Mucosa of rectum (tissue), 2 donors: ENCODE results near the gene RFLNA.
A peak's percentile ranks its signal among the peaks of the same experiment; 100 is the strongest.

Experiments used
- H3K27ac ChIP-seq, 2 donors: one replicate each; pipeline ENCODE4 v1.7.0; 2013; ENCODE audit warnings: inconsistent platforms in 2 of 2, low read depth in 2 of 2, low read length in 2 of 2
- H3K27me3 ChIP-seq, 2 donors: one replicate each; pipeline ENCODE4 v1.7.0; 2013; ENCODE audit warnings: low read length in 2 of 2; ENCODE audit not compliant: control insufficient read depth in 2 of 2, insufficient read depth in 2 of 2
- H3K36me3 ChIP-seq, 2 donors: one replicate each; pipeline ENCODE4 v1.7.0; 2013; ENCODE audit warnings: low read length in 2 of 2; ENCODE audit not compliant: control insufficient read depth in 2 of 2, insufficient read depth in 2 of 2
- H3K4me1 ChIP-seq, 2 donors: one replicate each; pipeline ENCODE4 v1.7.0; 2013; ENCODE audit warnings: low read length in 2 of 2, mild to moderate bottlenecking in 1 of 2; ENCODE audit not compliant: control insufficient read depth in 2 of 2, insufficient read depth in 2 of 2
- H3K4me3 ChIP-seq, 2 donors: one replicate each; pipeline ENCODE4 v1.7.0; 2013; ENCODE audit warnings: low read length in 2 of 2
- H3K9ac ChIP-seq, 2 donors: one replicate each; pipeline ENCODE4 v1.7.0; 2013; ENCODE audit warnings: low read length in 2 of 2, low read depth in 1 of 2, mild to moderate bottlenecking in 1 of 2
- H3K9me3 ChIP-seq, 2 donors: one replicate each; pipeline ENCODE4 v1.7.0; 2013; ENCODE audit warnings: low read length in 2 of 2; ENCODE audit not compliant: control insufficient read depth in 2 of 2
- donor health status: healthy.
- donor health status: Normal muscosa, but diverticular disease.

RFLNA gene, protein sequence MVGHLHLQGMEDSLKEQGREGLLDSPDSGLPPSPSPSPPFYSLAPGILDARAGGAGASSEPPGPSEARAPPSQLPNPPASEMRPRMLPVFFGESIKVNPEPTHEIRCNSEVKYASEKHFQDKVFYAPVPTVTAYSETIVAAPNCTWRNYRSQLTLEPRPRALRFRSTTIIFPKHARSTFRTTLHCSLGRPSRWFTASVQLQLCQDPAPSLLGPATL

DNA sequence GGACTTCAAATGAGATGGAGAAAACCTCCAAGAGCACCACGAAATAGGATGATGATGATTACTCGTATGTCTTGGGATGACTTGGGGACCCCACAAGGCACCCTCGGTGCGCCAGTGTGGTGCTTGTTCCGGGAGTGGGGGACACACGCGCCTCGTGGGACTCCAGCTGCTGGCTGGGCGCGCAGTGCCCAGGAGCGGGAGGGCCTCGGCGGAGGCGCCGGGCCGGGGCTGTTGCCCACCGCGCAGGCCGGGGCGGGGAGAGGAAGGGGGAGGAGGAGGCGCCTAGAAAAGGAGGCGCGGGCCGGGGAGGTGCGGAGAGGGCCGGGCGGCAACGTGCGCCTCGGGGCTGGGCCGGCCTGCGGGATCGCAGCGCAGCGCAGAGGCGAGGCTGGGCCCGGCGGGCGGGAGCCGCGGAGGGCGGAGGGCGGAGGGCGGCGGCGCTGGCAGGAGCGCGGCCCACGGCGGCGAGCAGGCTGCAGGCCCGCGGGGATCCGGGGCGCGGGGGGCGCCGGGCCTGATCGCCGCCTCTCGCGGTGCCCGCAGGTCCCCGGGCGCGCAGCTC, at the start of gene RFLNA:
RFLNA (plus strand) TSS at position 314 of the 562 bp plus-strand sequence. CDS start 337 bp downstream, outside the sequence.
- peak within 1 kb of the TSS; percentile 76 to 81 for H3K4me3 ChIP-seq
- H3K4me1 ChIP-seq: peaks cover 2 to 28% of the 10 kb centered on the region in 2 donors
- H3K9me3 ChIP-seq: no peaks in the 10 kb centered on the region
- H3K27me3 ChIP-seq: peaks cover 0 to 3% of the 10 kb centered on the region in 2 donors
- H3K27ac ChIP-seq: peak within 1 kb of the TSS; percentile 71 to 82
- H3K9ac ChIP-seq: peak within 1 kb of the TSS; percentile 74 to 81
- peaks cover 0 to 4% of the 10 kb centered on the region in 2 donors for H3K36me3 ChIP-seq

DNA sequence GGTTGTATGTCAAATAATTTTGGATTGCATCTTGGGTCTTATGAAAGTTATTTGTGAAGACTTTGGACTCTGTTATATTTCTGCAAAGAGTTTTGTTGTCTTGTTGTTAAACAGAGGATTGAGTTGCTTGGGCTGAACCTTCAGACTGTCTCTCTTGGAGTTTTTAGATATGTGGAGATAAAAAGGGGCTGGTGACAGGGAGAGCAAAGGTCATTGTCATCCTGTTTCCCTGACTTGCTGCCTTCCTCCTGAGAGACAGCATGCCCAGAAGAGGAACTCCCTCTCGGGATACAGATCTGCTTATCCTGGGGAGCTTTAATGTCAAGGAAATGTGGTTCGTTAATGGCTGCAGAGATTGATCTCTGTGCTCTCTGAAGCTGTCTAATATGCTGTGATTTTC, 47.6 kb upstream of the RFLNA start:
- Histone ChIP-seq H3K4me3 (no peak overlapping the region), H3K27me3 (no peaks in the 10 kb centered on the region), H3K27ac (no peak overlapping the region)

DNA sequence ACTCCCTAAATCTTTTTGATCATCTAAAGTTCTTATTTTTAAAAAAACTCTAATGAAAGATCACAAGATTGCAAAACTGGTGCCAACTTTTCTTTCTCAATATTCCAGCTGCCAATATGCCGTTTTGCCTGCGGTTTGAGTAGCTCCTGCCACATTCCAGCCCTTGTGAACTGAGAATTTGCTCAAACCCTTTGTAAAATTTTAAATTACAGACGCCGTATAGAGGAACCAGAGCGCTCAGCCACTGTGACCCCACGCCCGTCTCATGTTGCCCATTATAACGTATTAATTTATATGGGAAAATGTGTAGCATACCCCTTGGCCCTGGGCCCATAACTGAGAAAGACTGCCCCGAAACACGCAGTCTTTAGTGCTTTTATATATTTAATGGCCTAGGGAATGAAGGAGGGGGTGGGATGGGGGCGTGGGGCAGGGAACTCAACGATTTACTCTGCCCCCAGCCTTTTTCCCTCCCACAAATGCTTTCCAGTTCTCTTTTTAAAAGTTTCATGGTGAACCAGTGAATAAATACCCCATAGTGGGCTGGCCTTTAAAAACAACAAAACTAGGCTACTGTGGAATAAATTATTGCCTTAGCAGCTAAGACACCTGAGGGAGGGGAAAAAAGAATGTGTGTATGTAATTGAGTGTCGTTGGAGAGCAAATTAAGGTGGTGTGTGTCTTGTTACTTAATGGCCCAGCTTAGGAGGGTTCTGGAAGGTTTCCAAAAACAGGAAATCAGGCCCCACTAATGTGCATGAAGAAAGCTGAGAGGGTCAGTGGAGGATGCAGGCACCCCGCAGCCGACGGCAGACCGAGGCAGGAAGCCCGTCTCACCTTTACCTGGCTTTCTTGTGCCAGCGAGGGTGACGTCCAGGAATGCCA, 45.7 kb upstream of the RFLNA start:
- Histone ChIP-seq H3K4me3 (no peak overlapping the region), H3K27ac (no peak overlapping the region), H3K4me1 (peaks cover 8 to 11% of the 10 kb centered on the region in 2 donors), H3K27me3 (no peaks in the 10 kb centered on the region), H3K36me3 (no peaks in the 10 kb centered on the region), H3K9ac (no peak overlapping the region), H3K9me3 (peaks cover 0 to 3% of the 10 kb centered on the region in 2 donors)

More for the DNA sequence above, 47.6 kb upstream of the RFLNA start:
- peaks cover 8 to 11% of the 10 kb centered on the region in 2 donors for H3K4me1 ChIP-seq
- no peak overlapping the region for H3K9ac ChIP-seq
- no peaks in the 10 kb centered on the region for H3K36me3 ChIP-seq
- peaks cover 0 to 3% of the 10 kb centered on the region in 2 donors for H3K9me3 ChIP-seq

DNA sequence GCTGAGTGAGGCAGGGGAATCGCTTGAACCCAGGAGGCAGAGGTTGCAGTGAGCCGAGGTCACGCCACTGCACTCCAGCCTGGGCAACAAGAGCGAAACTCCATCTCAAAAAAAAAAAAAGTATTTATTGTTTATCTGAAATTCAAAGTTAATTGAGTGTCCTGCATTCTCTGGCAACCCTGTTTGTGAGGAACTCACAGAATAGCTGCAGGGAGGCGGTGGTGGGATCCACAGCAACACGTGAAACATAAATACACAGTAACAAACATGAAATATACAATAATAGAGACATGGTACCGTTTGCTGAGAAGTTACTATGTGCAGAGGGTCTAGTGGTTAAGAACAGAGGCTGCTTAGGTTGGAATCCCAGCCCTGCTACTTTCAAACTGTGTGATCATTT, 43.7 kb upstream of the RFLNA start:
- H3K4me1 ChIP-seq: peaks cover 0 to 5% of the 10 kb centered on the region in 2 donors
- H3K4me3 ChIP-seq: no peak overlapping the region
- no peak overlapping the region for H3K9ac ChIP-seq
- H3K27ac ChIP-seq: no peak overlapping the region
- peaks cover 0 to 3% of the 10 kb centered on the region in 2 donors for H3K9me3 ChIP-seq
- H3K27me3 ChIP-seq: no peaks in the 10 kb centered on the region
- no peaks in the 10 kb centered on the region for H3K36me3 ChIP-seq

DNA sequence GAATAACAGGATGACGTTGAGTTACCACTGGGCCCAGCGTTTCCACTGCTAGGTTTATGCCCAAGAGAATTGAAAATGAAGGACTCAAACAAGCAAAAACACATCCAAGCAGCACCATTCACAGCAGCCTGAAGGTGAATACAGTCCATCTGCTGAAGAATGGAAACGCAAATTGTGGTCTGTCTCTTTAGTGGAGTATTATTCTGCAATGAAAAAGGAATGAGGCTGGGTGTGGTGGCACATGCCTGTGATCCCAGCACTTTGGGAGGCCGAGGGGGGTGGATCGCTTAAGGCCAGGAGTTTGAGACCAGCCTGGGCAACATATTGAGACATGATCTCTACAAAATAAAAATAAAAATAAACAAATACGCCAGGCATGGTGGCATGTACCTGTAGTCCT, 41.9 kb upstream of the RFLNA start:
- H3K27ac ChIP-seq: no peak overlapping the region
- H3K9ac ChIP-seq: no peak overlapping the region
- no peaks in the 10 kb centered on the region for H3K27me3 ChIP-seq
- H3K4me3 ChIP-seq: no peak overlapping the region
- no peaks in the 10 kb centered on the region for H3K9me3 ChIP-seq
- no peaks in the 10 kb centered on the region for H3K36me3 ChIP-seq
- H3K4me1 ChIP-seq: peaks cover 0 to 5% of the 10 kb centered on the region in 2 donors

DNA sequence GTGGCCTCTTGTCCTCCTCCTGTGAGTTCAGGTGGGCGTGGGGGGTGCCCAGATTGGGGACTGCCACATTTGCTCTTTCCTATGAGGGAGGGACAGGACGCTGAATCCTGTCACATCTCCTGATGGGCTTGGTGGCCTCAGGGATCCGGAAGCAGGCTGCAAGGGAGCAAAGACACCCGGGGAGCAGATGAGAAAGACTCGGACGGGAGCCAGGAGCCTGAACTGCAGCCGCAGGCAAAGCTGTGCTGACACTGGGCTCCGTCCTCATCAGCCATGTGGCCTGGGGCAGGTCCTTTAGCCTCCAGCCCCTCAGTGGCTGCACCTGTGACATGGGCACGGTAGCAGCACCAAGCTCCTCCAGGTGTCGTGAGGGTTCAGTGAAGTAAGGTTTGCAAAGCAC, 40.8 kb upstream of the RFLNA start:
- H3K36me3 ChIP-seq: no peaks in the 10 kb centered on the region
- H3K9me3 ChIP-seq: no peaks in the 10 kb centered on the region
- peaks cover 0 to 5% of the 10 kb centered on the region in 2 donors for H3K4me1 ChIP-seq
- no peaks in the 10 kb centered on the region for H3K27me3 ChIP-seq
- H3K4me3 ChIP-seq: no peak overlapping the region
- H3K9ac ChIP-seq: no peak overlapping the region
- no peak overlapping the region for H3K27ac ChIP-seq

DNA sequence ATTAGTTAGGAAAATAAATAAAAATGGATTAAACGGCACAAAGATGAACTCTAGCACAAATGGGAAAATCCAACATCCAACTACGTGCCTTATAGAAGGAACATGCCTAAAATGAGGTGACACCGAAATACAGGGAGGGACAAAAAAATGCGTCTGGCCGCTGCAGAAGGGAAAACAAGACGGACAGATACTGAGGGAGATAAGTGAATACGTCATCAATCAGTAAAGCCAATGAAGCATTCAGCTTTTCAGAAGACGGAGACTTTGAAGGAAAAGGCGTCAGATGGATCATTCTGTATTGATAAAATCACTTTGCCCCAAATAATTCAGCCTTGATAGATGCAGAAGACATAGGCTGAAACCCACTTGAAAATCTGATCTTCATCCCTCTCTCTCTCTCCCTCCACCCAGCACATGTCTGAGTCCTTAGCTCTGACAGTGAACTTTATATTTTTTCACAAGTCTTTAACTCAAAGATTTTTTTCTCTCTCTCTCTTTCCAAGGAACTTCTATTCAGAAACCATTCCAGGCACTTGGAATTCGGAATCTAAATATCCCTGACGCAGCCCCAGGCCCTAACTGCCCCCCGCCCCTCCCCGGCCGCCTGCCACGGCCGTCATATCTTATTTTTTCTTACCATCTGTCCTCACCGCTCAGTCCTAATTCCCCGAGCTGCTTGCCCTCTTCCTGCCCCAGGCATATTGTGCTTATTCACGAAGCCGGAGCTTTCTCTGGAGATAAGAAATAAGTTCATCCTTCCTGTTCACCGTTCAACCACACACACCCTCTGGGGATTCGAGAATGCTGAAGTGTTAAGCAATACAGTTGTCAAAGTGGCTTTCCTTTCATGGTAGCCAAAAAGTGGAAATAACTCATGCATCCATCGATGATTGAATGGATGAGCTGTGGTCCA, 35.5 kb upstream of the RFLNA start:
- H3K4me1 ChIP-seq: peaks cover 0 to 2% of the 10 kb centered on the region in 2 donors
- no peaks in the 10 kb centered on the region for H3K27me3 ChIP-seq
- H3K4me3 ChIP-seq: no peak overlapping the region
- H3K27ac ChIP-seq: no peak overlapping the region
- H3K9me3 ChIP-seq: no peaks in the 10 kb centered on the region
- no peak overlapping the region for H3K9ac ChIP-seq
- no peaks in the 10 kb centered on the region for H3K36me3 ChIP-seq

DNA sequence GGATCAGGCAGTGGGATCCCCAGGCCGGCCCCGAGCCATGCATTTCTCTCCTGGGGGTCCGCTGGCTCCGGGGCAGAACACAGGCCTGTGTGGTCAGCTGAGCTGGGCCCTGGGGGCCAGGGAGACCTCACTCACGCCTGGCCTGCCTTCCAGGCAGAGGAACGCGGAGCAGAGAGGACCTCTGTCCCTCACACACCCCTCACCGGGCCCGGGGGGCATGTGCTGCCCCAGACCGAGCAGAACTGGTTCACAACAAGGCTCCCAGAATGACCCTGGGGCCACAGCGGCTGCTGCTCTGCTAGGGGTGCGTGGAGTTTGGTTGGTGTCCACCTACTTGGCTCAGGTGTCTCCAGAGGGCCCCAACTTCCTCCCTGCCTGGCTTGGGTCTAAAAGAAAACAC, 33.0 kb upstream of the RFLNA start:
- no peak overlapping the region for H3K9ac ChIP-seq
- no peak overlapping the region for H3K27ac ChIP-seq
- no peak overlapping the region for H3K4me3 ChIP-seq
- no peaks in the 10 kb centered on the region for H3K4me1 ChIP-seq
- H3K27me3 ChIP-seq: no peaks in the 10 kb centered on the region
- no peaks in the 10 kb centered on the region for H3K9me3 ChIP-seq
- H3K36me3 ChIP-seq: no peaks in the 10 kb centered on the region

DNA sequence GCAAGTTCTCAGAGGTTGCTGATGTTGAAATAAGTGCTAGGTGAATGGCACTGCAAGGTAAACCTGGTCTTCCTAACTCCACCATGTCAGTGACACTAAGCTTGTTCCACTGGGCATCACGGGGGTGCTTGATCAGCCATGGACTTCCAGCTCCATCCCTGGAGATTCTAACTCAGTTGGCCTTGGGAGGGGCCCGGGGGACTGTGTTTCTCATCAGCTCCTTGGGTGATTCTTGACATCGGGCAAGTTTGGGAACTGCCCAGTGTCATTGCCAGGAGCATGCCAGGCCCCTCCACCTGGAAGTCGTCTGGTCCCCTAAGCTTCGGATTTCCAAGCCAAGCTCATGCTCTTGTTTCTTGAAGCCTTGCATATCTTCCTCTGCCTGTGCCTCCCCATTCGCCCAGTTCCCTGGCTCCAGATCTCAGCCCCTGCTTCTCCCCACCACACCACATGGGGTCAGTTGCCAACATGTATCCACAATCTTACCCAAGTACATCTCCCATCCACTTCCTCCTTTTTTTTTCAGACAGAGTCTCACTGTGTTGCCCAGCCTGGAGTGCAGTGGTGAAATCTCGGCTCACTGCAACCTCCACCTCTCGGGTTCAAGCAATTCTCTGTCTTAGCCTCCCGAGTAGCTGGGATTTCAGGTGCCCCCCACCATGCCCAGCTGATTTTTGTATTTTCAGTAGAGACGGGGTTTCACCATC, 30.7 kb upstream of the RFLNA start:
- H3K4me3 ChIP-seq: no peak overlapping the region
- H3K9me3 ChIP-seq: no peaks in the 10 kb centered on the region
- H3K27ac ChIP-seq: no peak overlapping the region
- no peaks in the 10 kb centered on the region for H3K27me3 ChIP-seq
- no peak overlapping the region for H3K9ac ChIP-seq
- H3K4me1 ChIP-seq: no peaks in the 10 kb centered on the region
- H3K36me3 ChIP-seq: no peaks in the 10 kb centered on the region
